HepG2 (cell line): ENCODE results near the gene WTAP. TPM values are rescaled to one million over a fixed set of nuclear protein-coding genes. Genes with fewer than 3 reads are reported as not detected.
A peak's percentile ranks its signal among the peaks of the same experiment; 100 is the strongest.
"Not testable (repeated sequence)": the region's sequence is repeated elsewhere in the genome, so short reads cannot be mapped to it uniquely, and the experiment has no call there.

Experiments used
- ATAC-seq: fragments of 200-7000 bp; cut with Tn5 transposase; 3 replicates; pipeline ENCODE4 v1.9.1; 2020; ENCODE audit warnings: mild to moderate bottlenecking, moderate library complexity
- BruUV-seq: library from RNA; stranded (reverse); fragments of 400-500 nt; replicated peaks from 2 replicates; lab custom pipeline; 2021; lab: Mats Ljungman, UMichigan
- CTCF ChIA-PET: fragments of 300-600 bp; formaldehyde crosslinking; extraction: SDS; loops from one replicate; lab custom pipeline; 2021; ENCODE audit warnings: low total read pairs, inconsistent platforms, low intra/inter-chr PET ratio; lab: Yijun Ruan, JAX
- POLR2A ChIA-PET: fragments of 350-600 bp; sonication (Branson Sonifier 250); formaldehyde crosslinking; loops from one replicate; lab custom pipeline; 2020; ENCODE audit warnings: antibody characterized with exemption, inconsistent platforms; lab: Yijun Ruan, JAX
- DNase-seq: peaks from one replicate; pipeline ENCODE4 v3.0.0-alpha.2; 2015; ENCODE audit warnings: low spot score
- FAIRE-seq: peaks from 3 replicates; lab custom pipeline; 2011; peaks lifted over from hg19 to GRCh38; lab: Jason Lieb, UNC
- H2AFZ ChIP-seq: one replicate; pipeline ENCODE4 v1.6.1; 2011; ENCODE audit warnings: low read length, inconsistent platforms
- H3K27ac ChIP-seq: fragments of 300-600 bp; 3 replicates; pipeline ENCODE4 v1.8.0; 2011; ENCODE audit warnings: mixed run types, mild to moderate bottlenecking, mixed read lengths, low read length, inconsistent platforms; ENCODE audit not compliant: insufficient read depth; ENCODE audit errors: extremely low read length
- H3K27me3 ChIP-seq, 2 experiments: fragments of 200-600 bp in 1 of 2; 2 replicates in 1 of 2; 3 replicates in 1 of 2; pipeline versions ENCODE4 v1.6.0 to v1.8.0; 2011; ENCODE audit warnings: low read length in 2 of 2, mild to moderate bottlenecking in 2 of 2, moderate library complexity in 2 of 2, inconsistent platforms in 1 of 2; ENCODE audit not compliant: insufficient read depth in 2 of 2, control insufficient read depth in 1 of 2
- H3K36me3 ChIP-seq, 2 experiments: fragments of 200-600 bp in 1 of 2; replicated peaks in 1 of 2; 2 replicates in 1 of 2; 3 replicates in 1 of 2; pipeline versions ENCODE4 v1.5.1 to v1.8.0; 2011; ENCODE audit warnings: low read length in 2 of 2, inconsistent platforms in 1 of 2; ENCODE audit not compliant: insufficient read depth in 2 of 2, control insufficient read depth in 1 of 2
- H3K4me1 ChIP-seq: 2 replicates; pipeline ENCODE4 v1.5.1; 2012; ENCODE audit warnings: low read length, inconsistent platforms; ENCODE audit not compliant: insufficient read depth
- H3K4me2 ChIP-seq: 2 replicates; pipeline ENCODE4 v1.6.0; 2011; ENCODE audit warnings: low read depth, low read length, inconsistent platforms
- H3K4me3 ChIP-seq, 3 experiments: fragments of 200-600 bp in 1 of 3; sonication (generic), shearing (Covaris generic) in 1 of 3; replicated peaks in 1 of 3; 2 replicates each; pipeline ENCODE4 v1.5.1; 2011 to 2016; ENCODE audit warnings: low read length in 3 of 3, inconsistent platforms in 2 of 3, low read depth in 2 of 3, mild to moderate bottlenecking in 2 of 3, control low read depth in 1 of 3, mixed read lengths in 1 of 3; ENCODE audit not compliant: insufficient read depth in 1 of 3
- H3K79me2 ChIP-seq: one replicate; pipeline ENCODE4 v1.6.1; 2011; ENCODE audit warnings: low read length, inconsistent platforms; ENCODE audit not compliant: insufficient read depth
- H3K9ac ChIP-seq: 2 replicates; pipeline ENCODE4 v1.6.0; 2011; ENCODE audit warnings: mild to moderate bottlenecking, low read depth, low read length, inconsistent platforms; ENCODE audit not compliant: insufficient read depth
- H3K9me3 ChIP-seq: 2 replicates; pipeline ENCODE4 v1.5.1; 2012; ENCODE audit warnings: mild to moderate bottlenecking, low read length
- H4K20me1 ChIP-seq: 2 replicates; pipeline ENCODE4 v1.6.0; 2011; ENCODE audit warnings: inconsistent platforms, mild to moderate bottlenecking, low read length, moderate library complexity; ENCODE audit not compliant: insufficient read depth
- FOXJ3 ChIP-seq: sonication (generic); formaldehyde crosslinking; IDR thresholded peaks from 2 replicates; pipeline ENCODE4 v1.4.0; 2020; ENCODE audit warnings: missing genetic modification reagents, mild to moderate bottlenecking, borderline replicate concordance
- HNRNPK ChIP-seq: fragments of 200-400 bp; formaldehyde crosslinking; IDR thresholded peaks from 2 replicates; pipeline ENCODE4 v1.6.1; 2018; ENCODE audit warnings: low read length, low read depth, moderate library complexity, mild to moderate bottlenecking; ENCODE audit not compliant: poor library complexity, severe bottlenecking
- KDM2A ChIP-seq: sonication (generic); formaldehyde crosslinking; IDR thresholded peaks from 2 replicates; pipeline ENCODE4 v1.4.0; 2020; ENCODE audit warnings: low read depth, missing genetic modification reagents, borderline replicate concordance
- LBX2 ChIP-seq: sonication (generic); formaldehyde crosslinking; IDR thresholded peaks from 2 replicates; pipeline ENCODE4 v1.5.0; 2020; ENCODE audit warnings: missing genetic modification reagents, mild to moderate bottlenecking, borderline replicate concordance
- MIER2 ChIP-seq: IDR thresholded peaks from 2 replicates; pipeline ENCODE4 v1.6.1; 2016; ENCODE audit warnings: missing biosample characterization, missing genetic modification reagents
- NCOA2 ChIP-seq: sonication (generic); formaldehyde crosslinking; IDR thresholded peaks from 2 replicates; pipeline ENCODE4 v1.8.0; 2022; ENCODE audit warnings: inconsistent platforms
- PCBP2 ChIP-seq: fragments of 200-400 bp; formaldehyde crosslinking; optimal IDR thresholded peaks from 2 replicates; pipeline ENCODE3; 2018; ENCODE audit warnings: low read length, low read depth; ENCODE audit not compliant: poor library complexity, severe bottlenecking
- SRF ChIP-seq: IDR thresholded peaks from 2 replicates; pipeline ENCODE4 v1.6.1; 2011; ENCODE audit warnings: mild to moderate bottlenecking, low read depth, low read length, moderate library complexity
- ZBTB38 ChIP-seq: sonication (generic); formaldehyde crosslinking; IDR thresholded peaks from 2 replicates; pipeline ENCODE4 v1.5.1; 2020; ENCODE audit warnings: mild to moderate bottlenecking, missing genetic modification reagents
- ZMAT3 ChIP-seq: sonication (generic); formaldehyde crosslinking; conservative IDR thresholded peaks from 2 replicates; pipeline ENCODE4 v1.7.0; 2021; ENCODE audit warnings: missing genetic modification reagents
- ZNF44 ChIP-seq: sonication (generic); formaldehyde crosslinking; IDR thresholded peaks from 2 replicates; pipeline ENCODE4 v1.5.1; 2020; ENCODE audit warnings: mild to moderate bottlenecking, missing genetic modification reagents
- ZNF781 ChIP-seq: sonication (generic); formaldehyde crosslinking; IDR thresholded peaks from 2 replicates; pipeline ENCODE4 v1.5.1; 2020; ENCODE audit warnings: borderline replicate concordance, mild to moderate bottlenecking, missing genetic modification reagents; ENCODE audit errors: not compliant biosample characterization
- WGBS: methylation state at CpG from one replicate; pipeline ENCODE4 v1.1.6; 2017; ENCODE audit warnings: low lambda C conversion rate; 5-methylcytosine and 5-hydroxymethylcytosine counted together
- in situ Hi-C: cut with HindIII; loops from 2 replicates; pipeline ENCODE4 v1.10.0; 2017; ENCODE audit warnings: low pct_unique_long_range_greater_than_20kb; ENCODE audit not compliant: extremely low pct_ligation_motif_present
- intact Hi-C: fragments of 100-400 bp; cut with micrococcal nuclease; formaldehyde crosslinking; loops from one replicate; pipeline ENCODE4 v1.10.0; 2022; ENCODE audit not compliant: unreplicated experiment
- polyA plus RNA-seq, 8 experiments: library from polyadenylated mRNA; depleted of rRNA in 3 of 8; stranded (reverse) in 7 of 8; unstranded in 1 of 8; fragments of >200 nt; fragmentation: Illumina TruSeq in 4 of 8; extraction: Trizol in 4 of 8; gene quantifications; 2 replicates each; pipeline versions ENCODE4 v1.2.1 to v1.2.3, GENCODE V29; 2011 to 2016; ENCODE audit warnings: low read depth in 4 of 8, missing spikeins in 1 of 8, mixed read lengths in 1 of 8; ENCODE audit not compliant: insufficient read depth in 1 of 8
- total RNA-seq, 5 experiments: library from RNA; depleted of rRNA; stranded (reverse); fragments of >200 nt; fragmentation: Illumina TruSeq; extraction: Trizol; gene quantifications; 2 replicates each; pipeline ENCODE4 v1.2.3, GENCODE V29; 2016; ENCODE audit warnings: low read depth in 1 of 5

WTAP gene
- total and polyA plus RNA-seq, 2 of the 13 experiments (the other 11 are each of a cell fraction or from before 2014, with no cell fraction given), result 31.6 to 167 TPM

- TF ChIP-seq ZNF781 (no peak), ZMAT3 (CRISPR knock-in tag) (no peak), LBX2 (CRISPR knock-in tag) (no peak), MIER2 (CRISPR knock-in tag) (no peak), NCOA2 (no peak), SRF (no peak), PCBP2 (no peak), ZNF44 (CRISPR knock-in tag) (no peak), FOXJ3 (no peak), HNRNPK (no peak), KDM2A (CRISPR knock-in tag) (no peak)
Observed at GRCh38 chr6:159689001-159689400, 38.3 kb upstream of the WTAP start (continued).

- FAIRE-seq, result not testable (repeated sequence)
- POLR2A ChIA-PET, result interaction anchor here (0.7 to 5.6 kb wide), 4 partner anchors 12 to 101 kb away, joined by 3 to 144 read pairs (median 6); partner anchors contain the start of genes ACAT2 and WTAP
- peak; percentile 9; the same call in 1 of the 2 replicates for TF ChIP-seq ZBTB38 (CRISPR knock-in tag)
- TF ChIP-seq, all 625 proteins: peak for 1; not testable (repeated sequence) for 624
- H2AFZ ChIP-seq, CTCF ChIA-PET, H3K9me3 ChIP-seq, BruUV-seq, intact Hi-C loops, DNase-seq, H3K27me3 ChIP-seq, ATAC-seq, H4K20me1 ChIP-seq, H3K27ac ChIP-seq: not testable (repeated sequence)
- H3K36me3 ChIP-seq, result peaks cover 11 to 41% of the 10 kb centered on the region in 2 experiments
- 96% methylated on average over 13 of the region's 13 CpGs for WGBS
- H3K4me1 ChIP-seq, result peaks cover 61% of the 10 kb centered on the region
- peak overlapping the region; percentile 18; the same call in 1 of the 2 replicates for H3K9ac ChIP-seq
- in situ Hi-C loops, result loop anchor here (5.0 to 10.0 kb wide), 4 partner anchors 37 to 285 kb away; partner anchors contain the start of genes ACAT2, MRPL18 and WTAP
- H3K4me3 ChIP-seq, result peak overlapping the region in 1 of 3 experiments; percentile 97; a peak in 2 of 6 replicates
- peaks cover 67% of the 10 kb centered on the region for H3K79me2 ChIP-seq
- peak overlapping the region; percentile 84 for H3K4me2 ChIP-seq
Observed at GRCh38 chr6:159690135-159690534, 37.2 kb upstream of the WTAP start.
